NCI-H2107 (cell line): ENCODE data around the gene ZNF420.
"Not testable (repeated sequence)": the region's sequence is repeated elsewhere in the genome, so short reads cannot be mapped to it uniquely, and the experiment has no call there.

Experiments used
- DNase-seq: peaks from one replicate; lab custom pipeline; 2025; lab: John Stamatoyannopoulos, UW

Gene ZNF420

GRCh38 chr19:37077934-37078716 is at the start of gene ZNF420:
Gene ZNF420, plus strand, starts transcription at chr19:37078433. Its CDS starts 10,686 bp downstream, at chr19:37089119.
- DNase-seq, result peak; percentile 87

- no peak for DNase-seq
Observed at GRCh38 chr19:37045140-37045539, 33.1 kb upstream of the ZNF420 start.

- no peak for DNase-seq
Observed at GRCh38 chr19:37055330-37055729, 22.9 kb upstream of the ZNF420 start.

- no peak for DNase-seq
Observed at GRCh38 chr19:37056776-37057175, 21.5 kb upstream of the ZNF420 start.

GRCh38 chr19:37059142-37059541 is 19.1 kb upstream of the ZNF420 start:
- no peak for DNase-seq

GRCh38 chr19:37064886-37065285 is 13.3 kb upstream of the ZNF420 start:
- not testable (repeated sequence) for DNase-seq

- no peak for DNase-seq
Observed at GRCh38 chr19:37074111-37074510, 4.1 kb upstream of the ZNF420 start.

GRCh38 chr19:37074819-37075362 is 3.3 kb upstream of the ZNF420 start:
- no peak for DNase-seq

- DNase-seq, result not testable (repeated sequence)
Observed at GRCh38 chr19:37076524-37076923, 1.7 kb upstream of the ZNF420 start.

- DNase-seq, result no peak
Observed at GRCh38 chr19:37077501-37077933, 716 bp upstream of the ZNF420 start.

- no peak for DNase-seq
Observed at GRCh38 chr19:37078717-37079032, 442 bp downstream of the ZNF420 start.

GRCh38 chr19:37079238-37079637 is 1.0 kb downstream of the ZNF420 start:
- DNase-seq, result no peak

- DNase-seq, result no peak
Observed at GRCh38 chr19:37082307-37082706, 4.1 kb downstream of the ZNF420 start.

GRCh38 chr19:37087110-37087509 is 8.9 kb downstream of the ZNF420 start:
- no peak for DNase-seq

GRCh38 chr19:37095859-37096258 is 17.6 kb downstream of the ZNF420 start:
- no peak for DNase-seq

- no peak for DNase-seq
Observed at GRCh38 chr19:37098570-37098969, 20.3 kb downstream of the ZNF420 start.

- not testable (repeated sequence) for DNase-seq
Observed at GRCh38 chr19:37104135-37104534, 25.9 kb downstream of the ZNF420 start.

GRCh38 chr19:37111753-37112152 is 33.5 kb downstream of the ZNF420 start:
- DNase-seq, result not testable (repeated sequence)

GRCh38 chr19:37114001-37114400 is 35.8 kb downstream of the ZNF420 start:
- DNase-seq, result no peak

- not testable (repeated sequence) for DNase-seq
Observed at GRCh38 chr19:37122093-37122492, 43.9 kb downstream of the ZNF420 start.

GRCh38 chr19:37127999-37128820 is 50.0 kb downstream of the ZNF420 start:
- DNase-seq, result no peak

GRCh38 chr19:37128821-37129177 is 50.6 kb downstream of the ZNF420 start:
- no peak for DNase-seq

GRCh38 chr19:37136111-37136510 is 57.9 kb downstream of the ZNF420 start:
- DNase-seq, result no peak
